Measurements from ENCODE around the gene MARVELD3. TPM values are rescaled to one million over a fixed set of nuclear protein-coding genes. Genes with fewer than 3 reads are reported as not detected.

Gene MARVELD3
- total RNA-seq, 2 experiments from 2014 or later: not detected

DNA sequence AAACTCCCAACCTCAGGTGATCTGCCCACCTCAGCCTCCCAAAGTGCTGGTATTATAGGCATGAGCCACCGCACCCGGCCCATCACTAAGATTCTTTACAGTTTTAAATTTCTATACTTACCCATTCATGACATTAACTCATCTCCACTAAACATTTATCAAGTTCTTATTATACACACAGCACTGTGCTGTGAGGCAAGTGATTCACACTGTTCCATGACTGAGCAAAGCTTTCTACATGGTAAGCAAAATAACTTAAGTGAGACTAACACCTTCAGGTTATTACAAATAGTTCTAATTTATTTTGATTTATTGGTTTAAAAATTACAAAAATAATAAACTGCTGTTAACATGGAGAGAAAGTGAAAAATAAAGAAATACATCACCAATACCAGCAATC is 33.5 kb downstream of the MARVELD3 start:
- H3K36me3 ChIP-seq (ENCODE audit: insufficient read depth, low read length): peaks cover 41% of the 10 kb centered on the region
- DNase-seq (no peak), ATAC-seq (ENCODE audit: poor library complexity) (no peak)
- no peaks in the 10 kb centered on the region for H3K4me1 ChIP-seq (ENCODE audit: insufficient read depth, low read length)
- H3K27ac ChIP-seq (ENCODE audit: low read depth in 1 of 2, low read length in 2 of 2): no peak overlapping the region
- TF ChIP-seq, protein P1, sequence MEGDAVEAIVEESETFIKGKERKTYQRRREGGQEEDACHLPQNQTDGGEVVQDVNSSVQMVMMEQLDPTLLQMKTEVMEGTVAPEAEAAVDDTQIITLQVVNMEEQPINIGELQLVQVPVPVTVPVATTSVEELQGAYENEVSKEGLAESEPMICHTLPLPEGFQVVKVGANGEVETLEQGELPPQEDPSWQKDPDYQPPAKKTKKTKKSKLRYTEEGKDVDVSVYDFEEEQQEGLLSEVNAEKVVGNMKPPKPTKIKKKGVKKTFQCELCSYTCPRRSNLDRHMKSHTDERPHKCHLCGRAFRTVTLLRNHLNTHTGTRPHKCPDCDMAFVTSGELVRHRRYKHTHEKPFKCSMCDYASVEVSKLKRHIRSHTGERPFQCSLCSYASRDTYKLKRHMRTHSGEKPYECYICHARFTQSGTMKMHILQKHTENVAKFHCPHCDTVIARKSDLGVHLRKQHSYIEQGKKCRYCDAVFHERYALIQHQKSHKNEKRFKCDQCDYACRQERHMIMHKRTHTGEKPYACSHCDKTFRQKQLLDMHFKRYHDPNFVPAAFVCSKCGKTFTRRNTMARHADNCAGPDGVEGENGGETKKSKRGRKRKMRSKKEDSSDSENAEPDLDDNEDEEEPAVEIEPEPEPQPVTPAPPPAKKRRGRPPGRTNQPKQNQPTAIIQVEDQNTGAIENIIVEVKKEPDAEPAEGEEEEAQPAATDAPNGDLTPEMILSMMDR (IDR thresholded peaks at IDR 0.05): no peak
- no peaks in the 10 kb centered on the region for H3K27me3 Mint-ChIP-seq
- CTCF ChIA-PET: no interaction called here
- no peaks in the 10 kb centered on the region for H3K9me3 Mint-ChIP-seq
- no peak overlapping the region for H3K4me3 Mint-ChIP-seq
- H3K4me3 ChIP-seq (ENCODE audit: low read length): no peak overlapping the region
- intact Hi-C loops (cut with DNase I, micrococcal nuclease): no loop called here
- no peak overlapping the region for H3K27ac Mint-ChIP-seq
- POLR2A ChIA-PET: no interaction called here
- H3K4me1 Mint-ChIP-seq (ENCODE audit: low read depth): no peaks in the 10 kb centered on the region
- H3K9me3 ChIP-seq (ENCODE audit: control insufficient read depth in 1 of 2, insufficient read depth in 1 of 2, low read length in 2 of 2): no peaks in the 10 kb centered on the region
- peaks cover 50% of the 10 kb centered on the region for H3K36me3 Mint-ChIP-seq (ENCODE audit: low read depth)
- no peaks in the 10 kb centered on the region for H3K27me3 ChIP-seq (ENCODE audit: control insufficient read depth in 1 of 2, insufficient read depth in 2 of 2, low read length in 2 of 2)

- H3K4me3 Mint-ChIP-seq: no peak overlapping the region
- Histone ChIP-seq H3K27me3 (ENCODE audit: control insufficient read depth in 1 of 2, insufficient read depth in 2 of 2, low read length in 2 of 2) (no peaks in the 10 kb centered on the region), H3K4me1 (ENCODE audit: insufficient read depth, low read length) (no peaks in the 10 kb centered on the region), H3K9me3 (ENCODE audit: control insufficient read depth in 1 of 2, insufficient read depth in 1 of 2, low read length in 2 of 2) (no peaks in the 10 kb centered on the region), H3K27ac (ENCODE audit: low read depth in 1 of 2, low read length in 2 of 2) (no peak overlapping the region), H3K36me3 (ENCODE audit: insufficient read depth, low read length) (peaks cover 52% of the 10 kb centered on the region), H3K4me3 (ENCODE audit: low read length) (no peak overlapping the region)
- no peak overlapping the region for H3K27ac Mint-ChIP-seq
- ChIA-PET CTCF (no interaction called here), POLR2A (no interaction called here)
- H3K36me3 Mint-ChIP-seq (ENCODE audit: low read depth): peaks cover 66% of the 10 kb centered on the region
- no peaks in the 10 kb centered on the region for H3K4me1 Mint-ChIP-seq (ENCODE audit: low read depth)
- ATAC-seq (ENCODE audit: poor library complexity): no peak
- TF ChIP-seq, protein P1 (IDR thresholded peaks at IDR 0.05): no peak
- intact Hi-C loops (cut with DNase I, micrococcal nuclease): no loop called here
- no peaks in the 10 kb centered on the region for H3K27me3 Mint-ChIP-seq
- no peaks in the 10 kb centered on the region for H3K9me3 Mint-ChIP-seq
- DNase-seq: no peak
Observed at GRCh38 chr16:71666264-71666663, 40.3 kb downstream of the MARVELD3 start.

DNA sequence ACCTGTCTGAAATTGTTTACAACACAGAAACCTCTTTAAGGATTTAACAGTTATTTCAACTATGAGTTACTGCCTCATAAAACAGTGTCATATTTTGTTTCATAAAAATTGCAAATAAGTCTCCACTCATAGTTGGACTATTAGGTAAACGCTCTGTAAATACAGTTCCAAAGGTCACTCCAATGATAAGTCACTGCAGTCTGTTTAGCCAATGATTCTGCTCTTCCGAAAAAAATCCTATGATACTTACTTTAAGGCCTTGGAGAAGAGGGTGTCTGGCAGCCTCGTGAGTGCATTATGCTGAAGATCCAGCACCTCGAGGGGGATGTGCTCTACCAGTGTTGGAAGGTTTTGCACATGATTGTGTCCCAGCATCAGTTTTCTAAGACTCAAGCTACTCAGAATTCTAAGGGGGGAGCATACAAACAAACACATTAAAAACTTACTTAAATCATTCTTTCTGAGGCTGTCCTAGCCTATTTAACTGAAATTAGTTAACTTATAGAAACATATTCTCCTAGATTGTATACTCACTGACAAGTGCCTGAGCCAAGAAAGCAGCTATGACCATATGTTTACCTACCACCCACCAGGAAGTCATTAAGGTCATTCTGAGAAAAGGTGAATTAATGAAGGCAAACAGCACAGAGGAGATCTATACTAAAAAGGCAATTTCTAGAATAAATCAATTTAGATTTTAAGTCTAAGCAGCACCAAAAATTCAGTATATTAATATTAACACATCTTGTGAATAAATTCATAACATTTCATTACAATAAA is 41.1 kb downstream of the MARVELD3 start:
- Mint-ChIP-seq H3K27me3 (no peaks in the 10 kb centered on the region), H3K4me3 (no peak overlapping the region), H3K4me1 (ENCODE audit: low read depth) (no peaks in the 10 kb centered on the region), H3K36me3 (ENCODE audit: low read depth) (peaks cover 72% of the 10 kb centered on the region), H3K9me3 (no peaks in the 10 kb centered on the region), H3K27ac (no peak overlapping the region)
- Histone ChIP-seq H3K27me3 (ENCODE audit: control insufficient read depth in 1 of 2, insufficient read depth in 2 of 2, low read length in 2 of 2) (no peaks in the 10 kb centered on the region), H3K4me3 (ENCODE audit: low read length) (no peak overlapping the region), H3K4me1 (ENCODE audit: insufficient read depth, low read length) (no peaks in the 10 kb centered on the region), H3K36me3 (ENCODE audit: insufficient read depth, low read length) (peaks cover 52% of the 10 kb centered on the region), H3K27ac (ENCODE audit: low read depth in 1 of 2, low read length in 2 of 2) (no peak overlapping the region), H3K9me3 (ENCODE audit: control insufficient read depth in 1 of 2, insufficient read depth in 1 of 2, low read length in 2 of 2) (no peaks in the 10 kb centered on the region)
- TF ChIP-seq, protein P1 (IDR thresholded peaks at IDR 0.05): no peak
- DNase-seq (no peak), ATAC-seq (ENCODE audit: poor library complexity) (no peak)
- ChIA-PET POLR2A (no interaction called here), CTCF (no interaction called here)
- intact Hi-C loops (cut with DNase I, micrococcal nuclease): no loop called here
